B cell (primary cell): Measurements from ENCODE around the gene HADHB. TPM values are rescaled to one million over a fixed set of nuclear protein-coding genes. Genes with fewer than 3 reads are reported as not detected.
"Not testable (repeated sequence)": the region's sequence is repeated elsewhere in the genome, so short reads cannot be mapped to it uniquely, and the experiment has no call there.

Source experiments
- ATAC-seq: fragments of 200-7000 bp; cut with Tn5 transposase; one replicate; pipeline ENCODE4 v1.10.0; 2021; ENCODE audit warnings: low read depth, mild to moderate bottlenecking, moderate number of reproducible peaks, moderate library complexity
- CTCF ChIA-PET: fragments of 350-600 bp; sonication (Branson Sonifier 250); formaldehyde crosslinking; loops from one replicate; lab custom pipeline; 2021; ENCODE audit warnings: antibody characterized with exemption, inconsistent platforms; lab: Charles Lee
- POLR2A ChIA-PET: fragments of 350-600 bp; sonication (Branson Sonifier 250); formaldehyde crosslinking; loops from one replicate; lab custom pipeline; 2021; ENCODE audit warnings: antibody characterized with exemption; lab: Charles Lee
- DNase-seq: peaks from one replicate; pipeline ENCODE4 v3.0.0; 2013
- H2AFZ ChIP-seq: 2 replicates; pipeline ENCODE4 v1.6.1; 2012; ENCODE audit warnings: mild to moderate bottlenecking, low read depth, low read length; ENCODE audit not compliant: insufficient read depth, poor library complexity, severe bottlenecking
- H3K27ac ChIP-seq, 2 donors: 1 replicate in 1 of 2; 2 replicates in 1 of 2; pipeline ENCODE4 v1.5.1; 2012 to 2013; ENCODE audit warnings: low read length in 2 of 2, mild to moderate bottlenecking in 2 of 2, moderate library complexity in 1 of 2
- H3K27me3 ChIP-seq, 4 experiments: fragments of 200-600 bp in 1 of 4; sonication (generic) in 1 of 4; replicated peaks in 1 of 4; 1 replicate in 2 of 4; 2 replicates in 2 of 4; pipeline versions ENCODE4 v1.6.1 to v1.7.0; 2013 to 2016; ENCODE audit warnings: low read length in 3 of 4, mild to moderate bottlenecking in 2 of 4, mixed read lengths in 1 of 4, moderate library complexity in 1 of 4; ENCODE audit not compliant: insufficient read depth in 4 of 4, control insufficient read depth in 3 of 4; ENCODE audit errors: control extremely low read depth in 1 of 4
- H3K36me3 ChIP-seq, 2 experiments: replicated peaks in 1 of 2; 1 replicate in 1 of 2; 2 replicates in 1 of 2; pipeline versions ENCODE4 v1.6.1 to v1.7.1; 2013; ENCODE audit warnings: low read length in 1 of 2; ENCODE audit not compliant: insufficient read depth in 2 of 2, control insufficient read depth in 1 of 2; ENCODE audit errors: control extremely low read depth in 1 of 2, extremely low read depth in 1 of 2
- H3K4me1 ChIP-seq, 2 donors: fragments of 200-600 bp in 1 of 2; sonication (generic) in 1 of 2; 1 replicate in 1 of 2; 2 replicates in 1 of 2; pipeline versions ENCODE4 v1.5.1 to v1.6.1; 2013 to 2017; ENCODE audit warnings: low read length in 2 of 2; ENCODE audit not compliant: control insufficient read depth in 2 of 2, insufficient read depth in 2 of 2
- H3K4me2 ChIP-seq: replicated peaks from 2 replicates; pipeline ENCODE3; 2012; ENCODE audit warnings: mild to moderate bottlenecking, low read depth, low read length; ENCODE audit not compliant: poor library complexity, severe bottlenecking
- H3K4me3 ChIP-seq, 5 experiments: fragments of 200-600 bp in 1 of 5; sonication (generic) in 1 of 5; 1 replicate in 3 of 5; 2 replicates in 2 of 5; pipeline versions ENCODE4 v1.5.1 to v1.7.0; 2011 to 2016; ENCODE audit warnings: low read length in 4 of 5, mild to moderate bottlenecking in 4 of 5, low read depth in 2 of 5, control low read depth in 1 of 5, moderate library complexity in 1 of 5; ENCODE audit not compliant: insufficient read depth in 1 of 5; ENCODE audit errors: control extremely low read depth in 1 of 5, extremely low read depth in 1 of 5
- H3K79me2 ChIP-seq: fragments of 200-600 bp; sonication (generic); one replicate; pipeline ENCODE4 v1.6.0; 2016; ENCODE audit warnings: low read length; ENCODE audit not compliant: control insufficient read depth, insufficient read depth
- H3K9ac ChIP-seq: fragments of 200-600 bp; sonication (generic); 2 replicates; pipeline ENCODE4 v1.6.1; 2017; ENCODE audit warnings: mild to moderate bottlenecking, low read length, moderate library complexity
- H3K9me3 ChIP-seq, 3 donors: one replicate each; pipeline versions ENCODE4 v1.6.1 to v1.7.1; 2013; ENCODE audit warnings: low read length in 2 of 3; ENCODE audit not compliant: control insufficient read depth in 2 of 3, insufficient read depth in 1 of 3; ENCODE audit errors: control extremely low read depth in 1 of 3
- H4K20me1 ChIP-seq: 2 replicates; pipeline ENCODE4 v1.6.0; 2012; ENCODE audit warnings: mild to moderate bottlenecking, low read length; ENCODE audit not compliant: insufficient read depth, control insufficient read depth, poor library complexity, severe bottlenecking
- H3K27ac Mint-ChIP-seq: one replicate; pipeline ENCODE4 v1.8.0; 2021; ENCODE audit warnings: mixed read lengths
- H3K27me3 Mint-ChIP-seq: one replicate; pipeline ENCODE4 v1.8.0; 2021; ENCODE audit warnings: mixed read lengths
- H3K4me1 Mint-ChIP-seq: one replicate; pipeline ENCODE4 v1.8.0; 2021; ENCODE audit warnings: mixed read lengths
- H3K4me3 Mint-ChIP-seq: one replicate; pipeline ENCODE4 v1.8.0; 2021; ENCODE audit warnings: mixed read lengths
- H3K9me3 Mint-ChIP-seq: one replicate; pipeline ENCODE4 v1.8.0; 2022; ENCODE audit warnings: mixed read lengths; ENCODE audit not compliant: insufficient read depth
- CTCF ChIP-seq: fragments of 200-600 bp; IDR thresholded peaks from one replicate; pipeline ENCODE4 v1.8.0; 2022; ENCODE audit warnings: antibody characterized with exemption, mild to moderate bottlenecking
- EZH2 ChIP-seq: IDR thresholded peaks from 2 replicates; pipeline ENCODE4 v1.6.1; 2012; ENCODE audit warnings: borderline replicate concordance, low read depth, mild to moderate bottlenecking, moderate library complexity, low read length; ENCODE audit not compliant: insufficient read depth, poor library complexity, severe bottlenecking
- WGBS: methylation state at CpG from one replicate; pipeline ENCODE4 v1.1.5; 2013; ENCODE audit warnings: missing lambda C conversion rate; ENCODE audit not compliant: insufficient coverage; 5-methylcytosine and 5-hydroxymethylcytosine counted together
- intact Hi-C: fragments of 100-400 bp; cut with micrococcal nuclease; formaldehyde crosslinking; loops from one replicate; pipeline ENCODE4 v1.10.0; 2022
- polyA plus RNA-seq: library from polyadenylated mRNA; depleted of rRNA; stranded (reverse); fragments of >200 nt; gene quantifications from 2 replicates; pipeline ENCODE4 v1.2.3, GENCODE V29; 2012
- total RNA-seq, 2 donors: library from RNA; stranded (reverse); fragments of 120-200 nt in 1 of 2; gene quantifications; 1 replicate in 1 of 2; 2 replicates in 1 of 2; pipeline versions ENCODE4 v1.2.3 to v1.2.4, GENCODE V29; 2013 to 2022

Gene HADHB
- total and polyA plus RNA-seq, 2 donors (not counting 1 experiment from before 2014, with no cell fraction given): 40.6 to 64.2 TPM

GRCh38 chr2:26251893-26252292, 7.2 kb downstream of the HADHB start:
- WGBS: 95% methylated on average over 2 of the region's 3 CpGs
- Mint-ChIP-seq H3K27me3 (no peaks in the 10 kb centered on the region), H3K27ac (no peak overlapping the region), H3K4me1 (peaks cover 22% of the 10 kb centered on the region), H3K4me3 (no peak overlapping the region), H3K9me3 (no peaks in the 10 kb centered on the region)
- H3K4me3 ChIP-seq: no peak overlapping the region
- no peak for DNase-seq
- no peak for TF ChIP-seq CTCF
- TF ChIP-seq EZH2: no peak
- no peaks in the 10 kb centered on the region for H3K27me3 ChIP-seq
- no peak overlapping the region for H3K27ac ChIP-seq
- no peaks in the 10 kb centered on the region for H3K9me3 ChIP-seq
- H3K4me1 ChIP-seq: peaks cover 2% of the 10 kb centered on the region in 2 donors
- ChIA-PET CTCF (interaction anchor here (0.6 kb wide), 1 partner anchor 462 kb away, joined by 3 read pairs; no protein-coding TSS in a partner anchor), POLR2A (no interaction called here)
- no peak for ATAC-seq
- H2AFZ ChIP-seq: no peak overlapping the region
- peaks cover 49% of the 10 kb centered on the region for H4K20me1 ChIP-seq
- intact Hi-C loops: no loop called here
- no peak overlapping the region for H3K4me2 ChIP-seq
- H3K36me3 ChIP-seq: peaks cover 0 to 17% of the 10 kb centered on the region in 2 experiments
- H3K9ac ChIP-seq: no peak overlapping the region
- peaks cover 75% of the 10 kb centered on the region for H3K79me2 ChIP-seq

- H3K4me3 ChIP-seq: no peak overlapping the region
- H3K27ac Mint-ChIP-seq: no peak overlapping the region
- no peaks in the 10 kb centered on the region for H3K27me3 ChIP-seq
- no peak overlapping the region for H3K4me3 Mint-ChIP-seq
- ChIA-PET POLR2A (no interaction called here), CTCF (no interaction called here)
- no peak overlapping the region for H3K9ac ChIP-seq
- WGBS: no CpG with 5 or more reads among the region's 3 CpGs
- ATAC-seq: no peak
- no peak overlapping the region for H2AFZ ChIP-seq
- peaks cover 35% of the 10 kb centered on the region for H3K79me2 ChIP-seq
- intact Hi-C loops: no loop called here
- peaks cover 5 to 38% of the 10 kb centered on the region in 2 experiments for H3K36me3 ChIP-seq
- no peaks in the 10 kb centered on the region for H3K4me1 ChIP-seq
- H3K9me3 Mint-ChIP-seq: no peaks in the 10 kb centered on the region
- H3K27ac ChIP-seq: no peak overlapping the region
- no peak overlapping the region for H3K4me2 ChIP-seq
- no peaks in the 10 kb centered on the region for H3K27me3 Mint-ChIP-seq
- H3K4me1 Mint-ChIP-seq: peaks cover 11% of the 10 kb centered on the region
- H3K9me3 ChIP-seq: no peaks in the 10 kb centered on the region
- TF ChIP-seq CTCF: no peak
- TF ChIP-seq EZH2: no peak
- no peak for DNase-seq
- H4K20me1 ChIP-seq: peaks cover 30% of the 10 kb centered on the region
Observed at GRCh38 chr2:26255759-26256384, 11.1 kb downstream of the HADHB start.

- WGBS: 93% methylated on average over 8 of the region's 8 CpGs
- Histone ChIP-seq H3K36me3 (peaks cover 10 to 44% of the 10 kb centered on the region in 2 experiments), H3K79me2 (peaks cover 13% of the 10 kb centered on the region), H4K20me1 (peaks cover 10% of the 10 kb centered on the region)
- ATAC-seq, H3K27me3 Mint-ChIP-seq, H3K27me3 ChIP-seq, H3K9ac ChIP-seq, H3K4me1 Mint-ChIP-seq, H3K27ac Mint-ChIP-seq, H3K4me2 ChIP-seq, DNase-seq, H3K4me3 ChIP-seq, H2AFZ ChIP-seq, POLR2A ChIA-PET, H3K9me3 Mint-ChIP-seq, H3K27ac ChIP-seq, H3K9me3 ChIP-seq, intact Hi-C loops, H3K4me1 ChIP-seq, H3K4me3 Mint-ChIP-seq: not testable (repeated sequence)
- CTCF ChIA-PET: interaction anchor here (1.3 kb wide), 2 partner anchors 15 to 68 kb away, joined by 5 read pairs; no protein-coding TSS in a partner anchor
Observed at GRCh38 chr2:26258836-26259235, 14.1 kb downstream of the HADHB start.
